HG02678 (cell line): ENCODE results near the gene HOXD4.

Experiments used
- ATAC-seq: cut with Tn5 transposase; IDR thresholded peaks from one replicate; pipeline ENCODE4 v1.9.1; 2021; ENCODE audit warnings: mild to moderate bottlenecking, moderate library complexity; ENCODE audit not compliant: unreplicated experiment

The HOXD4 gene

DNA sequence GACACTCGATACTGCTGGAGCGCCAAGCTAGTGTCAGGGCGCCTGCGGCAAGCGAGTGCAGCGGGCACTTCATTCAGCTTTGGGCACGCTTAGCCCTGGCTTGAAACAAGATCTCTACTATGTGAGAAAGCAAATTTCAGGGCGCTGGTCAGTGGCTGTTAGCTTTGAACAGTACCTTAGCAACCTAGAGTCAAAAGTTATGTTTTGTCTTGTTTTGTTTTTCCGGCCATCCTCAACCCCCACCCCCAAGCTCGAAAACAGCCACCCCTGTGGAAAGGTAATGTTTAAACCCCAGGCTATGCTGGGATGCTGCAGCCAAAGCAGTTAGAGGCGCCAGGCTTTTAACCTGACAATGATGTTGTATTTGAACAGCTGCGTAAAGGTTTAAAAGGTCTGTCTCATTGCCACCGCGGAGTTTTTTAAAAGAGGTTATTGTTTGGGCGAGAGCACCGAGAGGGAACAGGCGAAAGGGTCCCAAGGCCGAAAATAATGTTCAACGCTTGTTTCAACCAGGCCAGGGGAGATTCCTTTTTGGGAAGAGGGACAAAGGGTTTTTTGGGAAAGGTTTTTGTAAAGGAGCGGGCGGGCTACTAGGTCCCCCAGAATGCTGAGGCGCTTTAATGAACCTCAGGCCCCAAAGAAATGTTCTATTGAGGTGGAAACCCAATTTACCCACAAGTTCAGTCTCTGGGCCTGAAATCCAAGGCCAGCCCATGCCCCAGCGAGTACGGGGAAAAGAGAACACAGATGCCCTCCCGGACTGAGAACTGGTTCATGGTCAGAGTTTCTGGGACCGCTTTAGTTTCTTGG lies 37.0 kb upstream of the HOXD4 start:
- no peak for ATAC-seq

DNA sequence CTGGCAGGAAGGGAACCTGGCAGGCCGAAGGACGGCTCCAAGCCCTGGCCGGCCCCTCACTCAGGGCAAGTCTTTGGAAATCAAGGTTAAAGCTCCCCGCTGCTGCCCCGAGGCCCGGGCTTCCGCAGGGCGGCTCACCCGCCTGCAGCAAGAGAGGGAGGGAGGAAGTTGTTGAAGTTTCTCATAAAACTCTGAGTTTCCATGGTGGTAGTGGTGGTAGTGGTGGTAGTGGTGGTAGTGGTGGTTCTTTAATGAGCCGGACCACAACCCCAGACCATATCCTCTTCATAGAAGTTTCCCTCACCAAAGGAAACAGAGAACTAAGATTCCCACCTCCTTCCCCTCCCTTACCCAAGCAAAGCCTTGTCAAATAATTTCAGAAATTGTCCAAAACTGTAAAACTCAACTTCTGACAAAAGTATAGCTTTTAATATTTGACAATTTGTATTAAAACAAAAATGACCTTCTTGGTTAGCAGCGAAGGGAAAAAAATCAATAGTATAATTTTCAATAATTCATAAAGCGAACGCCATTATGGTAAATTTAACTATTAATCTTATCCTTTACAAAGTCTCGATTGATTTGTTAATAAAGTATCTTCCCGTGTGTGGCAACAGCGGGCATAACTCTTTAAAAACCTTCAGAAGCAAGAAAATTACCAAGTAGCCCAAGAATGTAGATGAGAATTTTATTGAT lies 36.3 kb upstream of the HOXD4 start:
- ATAC-seq, result no peak

DNA sequence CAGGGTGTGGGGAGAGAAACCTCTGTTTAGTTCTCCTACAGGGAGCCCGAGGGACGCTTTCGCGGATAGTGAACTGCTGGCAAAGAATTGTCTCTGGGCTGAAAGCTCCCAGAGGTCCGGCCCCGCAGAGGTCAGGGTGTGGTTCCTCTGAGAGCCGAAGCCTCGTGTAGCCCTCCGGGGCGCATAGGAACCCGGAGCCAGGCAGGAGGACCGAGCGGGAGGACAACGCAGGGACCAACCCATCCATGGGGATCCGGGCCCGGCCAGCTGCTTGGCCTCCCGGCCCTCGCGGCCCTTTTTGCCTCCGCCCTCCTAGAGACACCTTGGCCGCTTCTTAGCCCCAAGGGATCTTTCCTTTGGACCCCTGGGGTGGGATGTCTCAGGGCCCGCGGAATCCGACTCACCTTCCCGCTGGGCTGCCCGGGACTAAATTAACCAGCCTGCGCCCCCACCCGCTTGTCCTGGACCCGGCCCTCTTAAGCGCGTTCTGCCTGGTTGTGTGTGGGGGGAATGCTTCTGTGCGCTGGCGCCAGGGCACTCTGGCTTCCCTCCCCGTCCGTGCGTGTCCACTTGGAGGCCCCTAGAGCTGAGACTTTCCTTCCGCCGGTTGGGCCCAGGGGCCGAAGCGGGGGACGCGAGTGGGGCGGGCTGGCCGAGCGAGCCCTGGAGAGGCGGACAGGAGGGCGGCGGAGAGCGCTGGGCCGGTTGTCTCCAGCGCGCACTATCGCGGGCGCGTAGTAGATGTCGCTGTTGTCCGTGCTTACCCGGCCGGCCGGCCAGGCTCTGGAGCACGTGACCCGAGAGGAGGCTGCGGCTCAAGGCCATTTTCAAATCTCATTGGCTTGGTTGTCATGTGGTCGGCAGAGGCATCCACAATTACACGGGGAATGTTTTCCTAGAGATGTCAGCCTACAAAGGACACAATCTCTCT lies 35.2 kb upstream of the HOXD4 start, which contains the start of gene HOXD10:
TSS of gene HOXD10 (plus strand) at position 896 of the 931 bp plus-strand sequence. CDS start 56 bp downstream, outside the sequence.
- ATAC-seq, result no peak

DNA sequence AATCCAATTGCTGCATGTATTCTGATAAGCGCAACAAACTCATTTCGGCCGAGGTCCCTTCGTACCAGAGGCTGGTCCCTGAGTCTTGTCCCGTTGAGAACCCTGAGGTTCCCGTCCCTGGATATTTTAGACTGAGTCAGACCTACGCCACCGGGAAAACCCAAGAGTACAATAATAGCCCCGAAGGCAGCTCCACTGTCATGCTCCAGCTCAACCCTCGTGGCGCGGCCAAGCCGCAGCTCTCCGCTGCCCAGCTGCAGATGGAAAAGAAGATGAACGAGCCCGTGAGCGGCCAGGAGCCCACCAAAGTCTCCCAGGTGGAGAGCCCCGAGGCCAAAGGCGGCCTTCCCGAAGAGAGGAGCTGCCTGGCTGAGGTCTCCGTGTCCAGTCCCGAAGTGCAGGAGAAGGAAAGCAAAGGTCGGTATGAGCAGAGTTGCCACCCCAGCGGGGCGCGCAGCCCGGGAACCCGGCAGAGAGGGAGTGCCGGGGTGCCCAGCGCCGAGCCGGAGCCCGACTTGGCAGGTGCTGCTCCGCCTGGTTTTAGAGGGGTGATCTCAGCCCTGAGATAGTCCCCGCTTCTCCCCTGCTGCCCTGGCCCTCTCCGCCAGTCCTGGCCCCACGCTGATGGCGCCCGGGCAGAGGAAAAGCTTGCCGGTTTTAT lies 34.1 kb upstream of the HOXD4 start:
- ATAC-seq, result no peak

DNA sequence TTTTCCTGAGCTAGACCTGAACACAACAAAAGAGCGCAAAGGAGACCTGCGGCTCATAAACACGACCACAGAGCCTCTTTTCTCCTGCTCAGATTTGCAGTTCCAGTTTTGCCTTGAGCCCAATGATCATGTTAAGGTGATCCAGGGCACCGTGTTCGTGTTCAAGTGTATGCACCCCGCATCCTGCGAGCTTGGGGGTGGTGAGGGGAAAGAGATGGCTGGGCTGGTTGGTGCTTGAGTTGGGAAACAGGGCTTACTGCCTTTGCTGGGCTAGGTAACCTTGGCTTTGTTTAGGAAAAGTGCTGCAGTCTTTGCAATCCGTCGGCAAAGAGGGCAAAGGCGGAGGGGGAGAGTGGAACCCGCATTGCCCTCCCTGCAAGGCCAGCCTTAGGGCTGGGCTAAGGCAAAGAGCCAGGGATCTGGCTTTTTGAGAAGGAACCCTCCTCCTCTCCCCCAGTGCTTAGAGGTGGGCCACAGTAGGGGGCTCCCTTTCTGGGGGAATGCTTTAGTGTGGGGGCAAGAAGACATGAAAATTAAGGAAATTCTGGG lies 33.5 kb upstream of the HOXD4 start:
- no peak for ATAC-seq

DNA sequence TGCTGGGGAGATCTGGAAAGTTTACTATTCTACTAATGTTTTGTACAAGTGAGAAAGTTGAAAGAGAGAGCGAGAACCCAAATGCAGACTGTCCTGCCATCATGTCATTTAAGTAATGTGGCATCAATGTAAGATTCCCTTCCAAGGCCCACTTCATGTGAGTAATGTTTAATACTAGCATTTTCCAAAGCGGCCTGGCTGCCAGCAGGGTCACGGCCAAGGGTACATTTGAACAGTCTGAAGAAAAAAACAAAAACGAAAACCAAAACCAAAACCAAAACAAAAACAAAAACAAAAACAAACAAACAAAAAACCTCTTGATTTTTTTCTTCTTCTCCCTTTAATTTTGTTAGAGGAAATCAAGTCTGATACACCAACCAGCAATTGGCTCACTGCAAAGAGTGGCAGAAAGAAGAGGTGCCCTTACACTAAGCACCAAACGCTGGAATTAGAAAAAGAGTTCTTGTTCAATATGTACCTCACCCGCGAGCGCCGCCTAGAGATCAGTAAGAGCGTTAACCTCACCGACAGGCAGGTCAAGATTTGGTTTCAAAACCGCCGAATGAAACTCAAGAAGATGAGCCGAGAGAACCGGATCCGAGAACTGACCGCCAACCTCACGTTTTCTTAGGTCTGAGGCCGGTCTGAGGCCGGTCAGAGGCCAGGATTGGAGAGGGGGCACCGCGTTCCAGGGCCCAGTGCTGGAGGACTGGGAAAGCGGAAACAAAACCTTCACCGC lies 32.6 kb upstream of the HOXD4 start:
- no peak for ATAC-seq

DNA sequence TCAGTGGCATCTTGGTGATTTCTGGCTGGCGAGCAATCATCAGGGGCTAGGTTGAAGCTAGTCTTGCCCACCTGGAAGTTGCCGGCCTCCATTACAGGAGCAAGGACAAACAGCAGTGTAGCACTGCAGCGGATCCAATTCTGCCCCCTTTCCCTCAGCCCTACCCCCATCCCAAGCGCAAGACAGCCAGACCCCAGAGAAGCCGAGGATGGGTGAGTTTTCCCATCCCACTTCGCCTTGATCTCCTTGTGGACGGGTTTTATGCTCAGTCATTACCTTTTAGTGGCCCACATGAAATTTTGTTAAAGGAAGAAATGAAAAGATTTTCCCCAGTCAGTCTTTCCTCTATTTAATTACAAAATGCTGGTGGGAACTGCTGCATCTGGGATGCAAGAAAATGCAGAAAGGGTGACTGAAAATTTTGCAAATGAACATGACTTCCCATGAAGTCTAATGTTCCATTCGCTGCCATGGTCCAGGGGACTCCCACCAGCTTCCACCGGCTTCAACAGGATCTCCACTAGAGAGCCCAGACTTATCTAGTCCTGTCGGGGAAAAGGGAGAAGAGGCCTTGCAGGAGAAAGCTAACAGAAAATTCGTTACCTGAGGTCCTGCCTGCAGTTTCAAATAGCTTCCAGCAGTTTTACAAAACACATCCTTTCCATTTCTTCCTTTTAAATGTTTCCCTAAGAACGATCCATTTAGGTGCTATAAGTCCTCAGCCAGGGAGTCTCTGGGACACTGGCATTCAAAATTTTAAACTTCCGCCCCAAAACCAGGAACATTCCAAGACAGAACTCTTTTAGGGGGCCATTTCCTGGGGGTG lies 30.8 kb upstream of the HOXD4 start:
- no peak for ATAC-seq

DNA sequence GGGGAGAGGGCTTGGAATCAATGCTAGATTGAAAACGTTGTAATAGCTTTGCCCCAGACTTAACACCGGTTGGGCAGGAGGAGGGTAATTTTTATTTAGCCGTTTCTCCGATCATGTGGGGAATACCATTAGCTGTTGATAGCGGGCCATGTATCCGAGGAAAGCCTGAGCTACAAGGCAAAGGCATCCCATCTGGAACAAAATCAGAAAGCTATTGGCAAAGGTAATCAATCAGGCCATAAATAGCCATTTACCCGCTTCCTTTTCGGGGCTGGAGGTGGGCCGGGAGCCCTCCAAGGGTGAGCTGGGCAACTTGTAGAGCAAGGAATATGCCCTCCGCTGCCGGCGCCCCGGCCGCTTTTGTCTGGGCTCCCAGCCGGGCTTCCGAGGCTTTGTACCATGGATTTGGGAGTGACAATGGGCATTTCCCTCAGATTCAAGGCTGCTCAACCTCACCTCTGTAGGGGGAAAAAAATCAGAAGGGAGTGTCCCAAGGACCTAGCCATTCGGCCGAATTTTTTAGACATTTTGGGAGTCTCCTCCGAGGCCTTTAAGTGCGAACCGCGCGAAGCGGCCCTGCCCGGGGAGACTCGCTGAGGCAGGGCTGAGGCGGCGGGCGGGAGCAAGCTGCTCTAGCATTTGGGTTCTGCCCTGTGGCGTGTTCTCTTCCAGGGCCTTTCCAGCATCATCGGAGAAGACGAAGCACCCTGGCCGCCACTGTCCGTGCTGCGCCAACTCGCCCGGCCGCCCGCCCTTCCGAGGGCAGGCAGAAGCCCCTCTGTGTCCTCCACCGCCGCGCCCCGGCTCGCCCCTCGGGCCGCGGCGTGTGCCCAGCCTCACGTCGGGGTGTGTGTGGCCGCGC lies 29.9 kb upstream of the HOXD4 start:
- ATAC-seq, result no peak

DNA sequence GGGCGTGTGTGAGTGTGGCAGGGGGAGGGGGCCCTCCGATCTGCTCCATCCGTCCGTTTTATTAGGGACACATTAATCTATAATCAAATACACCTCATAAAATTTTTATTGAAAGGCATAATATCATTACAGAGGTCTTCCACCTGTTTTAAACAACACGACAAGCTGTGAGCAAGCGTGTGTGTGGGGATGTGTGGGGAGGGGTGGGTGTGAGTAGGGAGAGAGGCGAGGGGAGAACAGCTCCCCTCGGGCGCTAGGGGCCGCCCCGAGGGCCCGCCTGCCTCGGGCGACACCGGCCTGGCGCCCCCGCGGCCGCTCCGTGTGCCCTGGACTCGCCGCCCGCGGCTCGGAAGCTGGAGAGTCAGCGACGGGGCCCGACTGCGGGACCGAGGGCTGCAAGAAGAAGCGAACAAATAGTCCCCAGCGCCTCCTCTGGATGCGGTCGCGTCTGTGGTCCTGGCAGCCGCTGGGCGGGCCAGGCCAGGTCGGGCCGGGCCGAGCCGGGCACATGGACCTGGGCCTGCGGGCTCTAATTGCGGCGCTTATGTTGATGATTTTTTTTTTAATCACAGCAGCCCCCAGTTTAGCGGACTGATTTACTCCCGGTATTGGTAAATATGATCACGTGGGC lies 29.2 kb upstream of the HOXD4 start:
- no peak for ATAC-seq

DNA sequence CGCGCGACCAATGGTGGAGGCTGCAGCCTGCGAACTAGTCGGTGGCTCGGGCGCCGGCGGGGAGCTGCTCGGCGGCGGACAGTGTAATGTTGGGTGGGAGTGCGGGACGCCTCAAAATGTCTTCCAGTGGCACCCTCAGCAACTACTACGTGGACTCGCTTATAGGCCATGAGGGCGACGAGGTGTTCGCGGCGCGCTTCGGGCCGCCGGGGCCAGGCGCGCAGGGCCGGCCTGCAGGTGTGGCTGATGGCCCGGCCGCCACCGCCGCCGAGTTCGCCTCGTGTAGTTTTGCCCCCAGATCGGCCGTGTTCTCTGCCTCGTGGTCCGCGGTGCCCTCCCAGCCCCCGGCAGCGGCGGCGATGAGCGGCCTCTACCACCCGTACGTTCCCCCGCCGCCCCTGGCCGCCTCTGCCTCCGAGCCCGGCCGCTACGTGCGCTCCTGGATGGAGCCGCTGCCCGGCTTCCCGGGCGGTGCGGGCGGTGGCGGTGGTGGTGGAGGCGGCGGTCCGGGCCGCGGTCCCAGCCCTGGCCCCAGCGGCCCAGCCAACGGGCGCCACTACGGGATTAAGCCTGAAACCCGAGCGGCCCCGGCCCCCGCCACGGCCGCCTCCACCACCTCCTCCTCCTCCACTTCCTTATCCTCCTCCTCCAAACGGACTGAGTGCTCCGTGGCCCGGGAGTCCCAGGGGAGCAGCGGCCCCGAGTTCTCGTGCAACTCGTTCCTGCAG lies 28.5 kb upstream of the HOXD4 start, which contains the start of gene HOXD9:
TSS of gene HOXD9 (plus strand) at position 37 of the 728 bp plus-strand sequence. CDS start at position 87, 50 bp downstream.
- ATAC-seq, result no peak

DNA sequence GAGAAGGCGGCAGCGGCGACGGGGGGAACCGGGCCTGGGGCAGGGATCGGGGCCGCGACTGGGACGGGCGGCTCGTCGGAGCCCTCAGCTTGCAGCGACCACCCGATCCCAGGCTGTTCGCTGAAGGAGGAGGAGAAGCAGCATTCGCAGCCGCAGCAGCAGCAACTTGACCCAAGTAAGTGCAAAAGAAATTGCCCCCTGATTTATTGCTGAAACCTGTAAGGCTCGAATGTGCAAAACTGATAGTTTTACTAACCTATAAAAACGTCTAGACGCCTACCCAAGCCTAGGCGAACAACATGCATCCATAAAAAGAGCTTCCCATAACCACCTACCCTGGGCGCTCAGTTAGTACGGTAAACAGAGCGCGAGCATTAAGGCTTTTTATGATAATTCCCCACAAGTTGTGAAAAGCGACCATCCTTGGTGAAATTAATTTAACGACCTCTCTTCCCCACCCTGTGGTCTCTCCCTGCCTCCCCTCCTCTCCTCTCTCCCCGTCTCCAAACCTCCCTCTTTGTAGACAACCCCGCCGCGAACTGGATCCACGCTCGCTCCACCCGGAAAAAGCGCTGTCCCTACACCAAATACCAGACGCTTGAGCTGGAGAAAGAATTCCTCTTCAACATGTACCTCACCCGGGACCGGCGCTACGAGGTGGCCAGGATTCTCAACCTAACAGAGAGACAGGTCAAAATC lies 27.8 kb upstream of the HOXD4 start:
- no peak for ATAC-seq

DNA sequence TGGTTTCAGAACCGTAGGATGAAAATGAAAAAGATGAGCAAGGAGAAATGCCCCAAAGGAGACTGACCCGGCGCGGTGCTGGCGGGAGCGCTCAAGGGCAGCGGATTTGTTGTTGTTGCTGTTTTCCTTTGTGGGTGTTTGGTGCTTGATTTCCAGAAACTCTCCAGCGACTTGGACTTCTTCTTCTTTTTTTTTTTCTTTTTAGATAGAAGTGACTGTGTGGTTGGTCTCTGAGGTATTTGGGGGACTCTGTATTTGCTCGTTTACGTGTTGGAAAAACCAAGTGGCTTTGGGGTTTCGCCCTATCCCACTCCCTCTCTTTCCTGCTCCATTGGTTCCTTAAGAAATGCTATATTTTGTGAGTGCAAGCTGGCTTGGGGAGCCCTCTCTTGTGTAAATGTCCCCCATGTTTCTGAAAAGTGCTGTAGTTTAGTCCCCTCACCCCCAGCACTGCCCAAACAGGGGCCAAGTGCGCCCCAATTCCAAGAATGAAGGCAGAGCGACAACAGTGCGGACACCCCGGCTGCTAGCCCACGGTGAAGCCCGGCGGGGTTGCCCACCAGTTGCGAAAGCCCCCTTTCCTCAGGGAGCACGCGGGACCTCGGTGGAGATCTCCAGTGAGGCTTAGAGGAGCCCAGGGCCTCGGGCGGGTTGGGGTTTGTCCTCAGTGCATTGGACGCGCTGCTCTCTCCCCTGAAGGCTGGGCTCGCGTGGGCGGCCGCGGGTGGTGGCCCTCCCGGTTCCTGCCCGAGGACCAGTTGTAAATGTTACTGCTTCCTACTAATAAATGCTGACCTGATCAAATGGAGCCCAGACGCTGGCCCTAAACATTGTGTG lies 27.0 kb upstream of the HOXD4 start:
- ATAC-seq, result no peak

DNA sequence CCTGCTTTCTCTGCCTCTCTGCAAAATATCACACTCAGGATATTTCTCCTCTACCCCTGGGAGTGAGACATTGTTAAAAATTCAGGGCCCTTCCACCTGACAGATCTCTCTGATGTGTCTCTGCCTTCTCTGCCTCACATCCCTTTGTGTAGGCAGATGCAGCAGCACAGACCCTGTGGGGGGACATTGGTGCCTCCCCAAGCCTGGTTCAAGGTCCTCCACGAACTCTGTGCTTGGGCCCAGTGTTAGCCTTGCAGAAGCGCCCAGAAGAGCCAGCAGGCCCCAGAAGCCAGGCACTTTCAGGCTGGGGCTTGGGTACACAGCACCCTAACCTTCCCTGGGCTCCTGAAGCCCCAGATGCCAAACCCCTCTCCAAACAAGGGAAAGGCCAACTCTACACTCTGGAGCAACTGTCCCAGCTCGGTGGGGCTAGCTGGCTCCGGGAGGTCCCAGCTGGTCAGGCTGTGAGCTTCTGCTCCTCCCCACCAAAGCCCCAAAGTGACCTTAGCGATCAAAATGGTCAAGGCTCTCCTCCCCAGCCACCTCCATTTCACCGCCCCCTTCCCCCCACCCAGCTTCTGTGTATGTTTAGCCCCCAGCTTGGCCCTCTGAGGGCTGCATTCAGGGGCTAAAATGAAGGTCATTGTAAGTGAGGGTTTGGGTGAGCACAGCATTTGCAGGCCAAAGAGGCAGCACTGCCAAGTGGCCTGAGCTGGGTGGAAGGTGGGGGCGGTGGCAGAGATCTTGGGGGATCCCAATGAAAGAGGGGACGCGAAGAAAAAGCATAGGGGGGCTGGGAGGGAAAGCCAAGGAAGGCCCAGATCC lies 26.2 kb upstream of the HOXD4 start:
- ATAC-seq, result no peak

DNA sequence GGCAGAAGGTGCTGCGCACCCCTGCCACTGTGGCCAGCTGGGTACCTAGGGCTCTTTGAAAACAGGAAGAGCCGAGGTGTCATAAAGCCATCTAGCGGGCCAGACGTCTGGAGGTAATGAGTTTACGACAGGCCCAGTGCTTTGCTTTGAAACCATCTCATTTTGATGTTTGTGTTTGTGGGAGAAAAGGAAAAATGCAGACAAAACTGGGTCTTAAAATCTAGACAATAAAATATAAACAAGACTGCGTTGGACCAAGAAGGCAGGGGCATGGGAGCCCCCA lies 25.6 kb upstream of the HOXD4 start:
- no peak for ATAC-seq
